Gastrocnemius medialis (tissue), 4 donors: Measurements from ENCODE around the gene ITPR1.

Experiments
- CTCF ChIP-seq, 5 experiments: fragments of 450-650 bp in 3 of 5; fragments of 200-600 bp in 2 of 5; sonication (generic) in 2 of 5; IDR thresholded peaks in 4 of 5; conservative IDR thresholded peaks in 1 of 5; 1 replicate in 4 of 5; 2 replicates in 1 of 5; pipeline ENCODE4 v1.5.1; 2016 to 2019; ENCODE audit warnings: antibody characterized with exemption in 5 of 5, mild to moderate bottlenecking in 3 of 5, moderate library complexity in 3 of 5
- POLR2A ChIP-seq, 2 donors: fragments of 450-650 bp; IDR thresholded peaks; one replicate each; pipeline ENCODE4 v1.6.1; 2017; ENCODE audit warnings: antibody characterized with exemption in 2 of 2, mild to moderate bottlenecking in 2 of 2, moderate library complexity in 2 of 2

- TF ChIP-seq POLR2A (IDR thresholded peaks at IDR 0.05) (no peak), CTCF (IDR thresholded peaks at IDR 0.05 in 4 of 5, conservative IDR thresholded peaks at IDR 0.05 in 1 of 5) (no peak)
Measured at GRCh38 chr3:4856136-4856535, 363.0 kb downstream of the ITPR1 start.
